Frontal cortex (tissue), 4 donors: Measurements from ENCODE around the gene SEPSECS. TPM values are rescaled to one million over a fixed set of nuclear protein-coding genes. Genes with fewer than 3 reads are reported as not detected.
"Not testable (repeated sequence)": the region's sequence is repeated elsewhere in the genome, so short reads cannot be mapped to it uniquely, and the experiment has no call there.

Experiments used
- DNase-seq, 2 donors: peaks; one replicate each; pipeline ENCODE4 v3.0.0; 2012; ENCODE audit warnings: low spot score in 2 of 2
- FAIRE-seq: peaks from 2 replicates; lab custom pipeline; 2012; peaks lifted over from hg19 to GRCh38; lab: Jason Lieb, UNC
- total RNA-seq: library from RNA; depleted of rRNA; stranded (reverse); fragments of >200 nt; gene quantifications from one replicate; pipeline ENCODE4 v1.2.3, GENCODE V29; 2014
- donor health status: control.
- donor health status: control.
- donor health status: control.

The SEPSECS gene
- total RNA-seq, 1 donor from 2014 or later: 13.0 TPM

DNA sequence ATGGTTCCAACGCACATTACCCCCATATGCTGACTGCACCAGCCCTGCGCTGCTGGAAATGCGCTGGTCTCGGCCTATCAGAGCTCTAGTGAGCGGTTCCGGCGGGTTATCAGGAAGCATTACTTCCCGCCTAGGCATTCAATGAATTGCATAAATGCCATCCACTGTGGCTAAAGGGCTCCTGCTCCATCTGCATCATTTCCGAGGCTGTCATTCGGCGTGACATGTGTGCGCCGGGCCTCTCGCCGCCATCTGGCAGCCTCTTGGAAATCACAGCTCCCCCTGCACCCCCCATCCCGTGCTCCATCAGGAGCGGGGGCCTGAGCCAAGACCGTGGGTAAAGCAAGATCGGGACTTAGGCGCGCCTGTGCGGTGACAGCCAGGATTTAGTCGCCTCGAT is 64.4 kb downstream of the SEPSECS start:
- FAIRE-seq (no peak), DNase-seq (no peak)

- no peak for DNase-seq
Observed at GRCh38 chr4:25092139-25092538, 68.1 kb downstream of the SEPSECS start.

DNA sequence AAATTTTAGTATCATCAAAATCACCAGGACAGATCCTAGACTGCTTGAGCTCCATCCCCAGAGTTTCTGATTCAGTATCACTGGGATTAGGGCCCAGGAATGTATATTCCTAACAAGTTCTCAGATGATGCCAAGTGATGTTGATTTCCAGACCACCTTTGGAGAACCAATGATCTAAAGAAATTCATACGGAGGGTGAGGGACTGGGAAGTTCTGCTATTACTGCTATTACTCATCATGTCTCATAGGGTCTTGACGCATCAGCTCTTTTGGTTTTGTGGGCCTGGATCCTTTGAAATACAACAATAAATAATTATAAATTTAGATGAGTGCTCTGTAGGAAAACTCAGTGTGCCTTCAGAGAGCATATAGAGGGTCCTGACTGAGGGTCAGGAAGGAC is 69.7 kb downstream of the SEPSECS start:
- DNase-seq (no peak), FAIRE-seq (no peak)

More at GRCh38 chr4:25092139-25092538, 68.1 kb downstream of the SEPSECS start:
- no peak for FAIRE-seq

GRCh38 chr4:25089051-25089763 is 71.0 kb downstream of the SEPSECS start:
- FAIRE-seq (no peak), DNase-seq (no peak)

- FAIRE-seq: no peak
Observed at GRCh38 chr4:25088093-25088952, 71.9 kb downstream of the SEPSECS start.

GRCh38 chr4:25085671-25086070 is 74.6 kb downstream of the SEPSECS start:
- DNase-seq (no peak), FAIRE-seq (no peak)

More at GRCh38 chr4:25088093-25088952, 71.9 kb downstream of the SEPSECS start:
- DNase-seq: peak in 1 of 2 donors; percentile 37

- not testable (repeated sequence) for DNase-seq, FAIRE-seq
Observed at GRCh38 chr4:25083441-25083840, 76.8 kb downstream of the SEPSECS start.

- no peak for FAIRE-seq
- DNase-seq: no peak
Observed at GRCh38 chr4:25081866-25082471, 78.3 kb downstream of the SEPSECS start.

DNA sequence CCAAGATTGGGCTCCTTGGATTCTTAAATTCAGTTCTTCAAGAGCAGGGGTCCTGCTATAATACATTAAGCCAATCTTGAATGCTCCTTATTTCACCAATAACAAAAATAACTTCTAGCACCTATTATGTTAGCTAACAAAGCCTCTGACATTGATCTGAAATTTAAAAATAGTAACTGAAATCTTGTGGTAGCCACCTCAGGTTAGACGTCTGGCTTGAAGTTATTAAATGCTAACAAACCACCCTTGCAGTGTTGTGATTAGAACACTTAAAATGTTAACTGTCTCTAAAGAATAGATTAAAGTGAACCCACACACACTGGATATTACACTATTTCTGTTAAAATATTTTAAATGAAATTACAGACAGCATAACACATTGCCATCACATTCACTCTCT is 79.7 kb downstream of the SEPSECS start:
- no peak for FAIRE-seq
- DNase-seq: no peak

GRCh38 chr4:25078523-25078922 is 81.7 kb downstream of the SEPSECS start:
- no peak for FAIRE-seq

GRCh38 chr4:25076625-25077398 is 83.4 kb downstream of the SEPSECS start:
- DNase-seq (no peak), FAIRE-seq (no peak)

More at GRCh38 chr4:25078523-25078922, 81.7 kb downstream of the SEPSECS start:
- no peak for DNase-seq

DNA sequence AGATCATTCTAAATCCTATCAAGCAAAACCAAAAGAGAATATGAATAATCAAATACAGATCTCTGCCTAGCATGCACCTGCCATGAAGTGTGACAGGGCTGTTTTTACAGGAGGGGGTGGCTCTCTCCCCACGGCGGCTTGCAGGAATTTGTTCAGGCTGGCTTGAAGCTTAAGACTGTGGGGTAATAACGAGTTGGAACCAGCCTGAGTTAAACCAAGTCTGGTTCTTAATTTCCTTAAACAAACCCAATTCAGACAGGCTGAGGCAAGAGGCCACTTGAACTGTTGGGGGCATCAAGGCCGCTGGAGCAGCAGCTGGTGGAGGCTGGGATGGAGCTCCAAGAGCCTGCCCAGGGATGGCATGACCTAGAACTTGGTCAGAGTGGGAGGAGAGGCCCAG is 84.4 kb downstream of the SEPSECS start:
- DNase-seq (no peak), FAIRE-seq (no peak)

- FAIRE-seq (no peak), DNase-seq (no peak)
Observed at GRCh38 chr4:25075129-25075528, 85.1 kb downstream of the SEPSECS start.

DNA sequence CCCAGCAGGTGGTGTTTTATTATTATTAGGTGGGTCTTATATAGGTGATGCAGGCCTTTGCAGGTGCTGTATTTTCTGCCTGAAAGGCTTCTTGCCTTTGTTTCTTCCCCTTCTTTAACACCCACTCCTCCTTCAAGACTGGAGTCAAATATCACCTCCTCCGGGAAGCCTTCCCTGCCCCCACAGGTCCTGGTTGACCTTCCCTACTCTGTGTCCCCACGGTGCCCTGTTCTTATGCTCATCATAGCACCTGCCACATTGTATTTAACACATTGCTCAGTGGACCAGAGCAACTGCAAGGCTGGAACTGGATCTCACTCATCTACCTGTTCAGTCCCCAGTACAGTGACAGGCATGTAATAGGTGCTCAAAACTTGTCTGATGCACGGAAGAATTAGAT is 89.7 kb downstream of the SEPSECS start:
- FAIRE-seq (no peak), DNase-seq (no peak)

Other genes with a start within 250 kb of the SEPSECS start
- 16.3 TPM for gene CCDC149, start 247.4 kb downstream of the SEPSECS start, total RNA-seq
- gene LGI2, start 129.5 kb downstream of the SEPSECS start, total RNA-seq: 2.0 TPM
- gene PI4K2B, start 73.6 kb upstream of the SEPSECS start, total RNA-seq: 6.5 TPM
- gene ZCCHC4, start 152.3 kb upstream of the SEPSECS start, total RNA-seq: 11.4 TPM
- 34.2 TPM for gene ANAPC4, start 216.8 kb upstream of the SEPSECS start, total RNA-seq